AG10803 (cell line): ENCODE results near the gene NTHL1.

Experiments used
- DNase-seq: peaks from one replicate; pipeline ENCODE4 v3.0.0; 2010; ENCODE audit warnings: low read depth
- H3K4me3 ChIP-seq: 2 replicates; pipeline ENCODE4 v1.5.1; 2011; ENCODE audit warnings: mild to moderate bottlenecking, low read length, control low read depth
- CTCF ChIP-seq: conservative IDR thresholded peaks from 2 replicates; pipeline ENCODE4 v1.5.1; 2011; ENCODE audit warnings: mild to moderate bottlenecking, low read length, control low read depth, inconsistent platforms

NTHL1 gene

GRCh38 chr16:1992704-1993317, 54.8 kb downstream of the NTHL1 start:
- TF ChIP-seq CTCF: no peak
- DNase-seq: no peak
- no peak overlapping the region for H3K4me3 ChIP-seq

GRCh38 chr16:1991948-1992703, 55.5 kb downstream of the NTHL1 start:
- peak overlapping the region; percentile 44 for H3K4me3 ChIP-seq
- peak; percentile 77 for DNase-seq
- no peak for TF ChIP-seq CTCF

- no peak for DNase-seq
- H3K4me3 ChIP-seq: peak overlapping the region; percentile 44
- no peak for TF ChIP-seq CTCF
These were observed 56.1 kb downstream of the NTHL1 start for GRCh38 chr16:1991588-1991947.

- no peak for TF ChIP-seq CTCF
- no peak overlapping the region for H3K4me3 ChIP-seq
- DNase-seq: no peak
These were observed 56.5 kb downstream of the NTHL1 start for GRCh38 chr16:1991135-1991551.

GRCh38 chr16:1990351-1991134, 57.1 kb downstream of the NTHL1 start:
- H3K4me3 ChIP-seq: no peak overlapping the region; the same call in 1 of the 2 replicates
- no peak for TF ChIP-seq CTCF
- no peak for DNase-seq

- H3K4me3 ChIP-seq: no peak overlapping the region
- no peak for TF ChIP-seq CTCF
These were observed 57.6 kb downstream of the NTHL1 start for GRCh38 chr16:1990101-1990350.

More at GRCh38 chr16:1990101-1990350, 57.6 kb downstream of the NTHL1 start:
- DNase-seq: no peak
